K562 (cell line): ENCODE measurements around the gene EIF5A2. TPM values are rescaled to one million over a fixed set of nuclear protein-coding genes. Genes with fewer than 3 reads are reported as not detected.

Experiments used
- ESRRA ChIP-seq: fragments of 450-650 bp; IDR thresholded peaks from 2 replicates; pipeline ENCODE4 v1.6.1; 2014; ENCODE audit warnings: low read depth, mild to moderate bottlenecking, moderate library complexity, borderline replicate concordance
- HMG20B ChIP-seq: fragments of 250-450 bp; sonication (Bioruptor Pico); IDR thresholded peaks from 2 replicates; pipeline ENCODE4 v1.5.0; 2021; ENCODE audit warnings: mild to moderate bottlenecking
- HMGN3 ChIP-seq: IDR thresholded peaks from 2 replicates; pipeline ENCODE4 v1.6.1; 2011; ENCODE audit warnings: borderline replicate concordance, low read depth, mild to moderate bottlenecking, mixed read lengths, low read length; ENCODE audit not compliant: insufficient read length; ENCODE audit errors: extremely low read depth
- MAFF ChIP-seq: IDR thresholded peaks from 2 replicates; pipeline ENCODE4 v1.6.1; 2012; ENCODE audit warnings: low read length, improper control_type of control experiment
- MXI1 ChIP-seq: IDR thresholded peaks from 2 replicates; pipeline ENCODE4 v1.6.1; 2011; ENCODE audit warnings: low read depth, mild to moderate bottlenecking, improper control_type of control experiment, low read length
- MYC ChIP-seq, 2 experiments: fragments of 250-450 bp in 1 of 2; sonication (Bioruptor Pico) in 1 of 2; IDR thresholded peaks; 2 replicates each; pipeline versions ENCODE4 v1.5.1 to v1.6.1; 2012 to 2021; ENCODE audit warnings: low read depth in 2 of 2, borderline replicate concordance in 1 of 2, improper control_type of control experiment in 1 of 2, low read length in 1 of 2, mild to moderate bottlenecking in 1 of 2, moderate library complexity in 1 of 2
- NCOA6 ChIP-seq: fragments of 450-650 bp; IDR thresholded peaks from 2 replicates; pipeline ENCODE4 v1.6.1; 2017; ENCODE audit warnings: mild to moderate bottlenecking
- POLR2H ChIP-seq: IDR thresholded peaks from 2 replicates; pipeline ENCODE4 v1.6.1; 2016; ENCODE audit warnings: missing genetic modification characterization, low read depth, mild to moderate bottlenecking, control low read depth, missing compliant biosample characterization, moderate library complexity
- ZNF23 ChIP-seq: fragments of 250-450 bp; sonication (Bioruptor Pico); IDR thresholded peaks from 2 replicates; pipeline ENCODE4 v1.4.0; 2020; ENCODE audit warnings: mild to moderate bottlenecking
- ZNF316 ChIP-seq: fragments of 450-650 bp; IDR thresholded peaks from 2 replicates; pipeline ENCODE4 v1.6.1; 2016
- ZNF584 ChIP-seq: fragments of 200-800 bp; sonication (Bioruptor generic); IDR thresholded peaks from 2 replicates; pipeline ENCODE4 v1.6.1; 2016; ENCODE audit warnings: low read depth, mild to moderate bottlenecking, missing genetic modification characterization, missing compliant biosample characterization
- polyA plus RNA-seq, 8 experiments: library from polyadenylated mRNA; depleted of rRNA in 4 of 8; stranded (reverse) in 5 of 8; unstranded in 3 of 8; fragments of >200 nt; fragmentation: Nextera tagmentation in 2 of 8; fragmentation: Illumina TruSeq in 1 of 8; extraction: Ambion mirVana in 2 of 8; extraction: Trizol in 1 of 8; gene quantifications; 2 replicates each; pipeline versions ENCODE4 v1.2.1 to v1.2.3, GENCODE V29; 2011 to 2014; ENCODE audit warnings: inconsistent platforms in 1 of 8, missing spikeins in 1 of 8
- total RNA-seq, 7 experiments: library from RNA; depleted of rRNA in 6 of 7; stranded (reverse); fragments of >200 nt in 6 of 7; fragmentation: Illumina TruSeq in 2 of 7; extraction: Trizol in 2 of 7; gene quantifications; 2 replicates each; pipeline versions ENCODE4 v1.2.1 to v1.2.3, GENCODE V29; 2011 to 2021; ENCODE audit warnings: low replicate concordance in 1 of 7
- TF ChIP-seq, protein P1 (sequence below): sonication (generic); formaldehyde crosslinking; IDR thresholded peaks from 2 replicates; pipeline ENCODE4 v1.8.1; 2023; ENCODE audit warnings: mild to moderate bottlenecking, missing genetic modification reagents
- TF ChIP-seq, protein P2 (sequence below): sonication (generic); formaldehyde crosslinking; IDR thresholded peaks from 2 replicates; pipeline ENCODE4 v1.8.0; 2022; ENCODE audit warnings: missing genetic modification reagents, mild to moderate bottlenecking, borderline replicate concordance
- TF ChIP-seq, protein P3 (sequence below): sonication (generic); formaldehyde crosslinking; IDR thresholded peaks from 2 replicates; pipeline ENCODE4 v1.8.0; 2022; ENCODE audit warnings: mild to moderate bottlenecking, low read depth, missing genetic modification reagents
- TF ChIP-seq, protein P4 (sequence below), 2 experiments: fragments of 150-350 bp in 1 of 2; IDR thresholded peaks; 2 replicates each; pipeline ENCODE4 v1.6.1; 2012 to 2016; ENCODE audit warnings: low read depth in 2 of 2, low read length in 2 of 2, mild to moderate bottlenecking in 1 of 2, moderate library complexity in 1 of 2
- TF ChIP-seq, protein P5 (sequence below): fragments of 250-450 bp; sonication (Bioruptor Pico); IDR thresholded peaks from 2 replicates; pipeline ENCODE4 v1.5.0; 2021

EIF5A2 gene
- total and polyA plus RNA-seq, 9 of the 15 experiments (the other 6 are each of a cell fraction or from before 2014, with no cell fraction given), result 3.9 to 18.3 (median 15.9) TPM

DNA sequence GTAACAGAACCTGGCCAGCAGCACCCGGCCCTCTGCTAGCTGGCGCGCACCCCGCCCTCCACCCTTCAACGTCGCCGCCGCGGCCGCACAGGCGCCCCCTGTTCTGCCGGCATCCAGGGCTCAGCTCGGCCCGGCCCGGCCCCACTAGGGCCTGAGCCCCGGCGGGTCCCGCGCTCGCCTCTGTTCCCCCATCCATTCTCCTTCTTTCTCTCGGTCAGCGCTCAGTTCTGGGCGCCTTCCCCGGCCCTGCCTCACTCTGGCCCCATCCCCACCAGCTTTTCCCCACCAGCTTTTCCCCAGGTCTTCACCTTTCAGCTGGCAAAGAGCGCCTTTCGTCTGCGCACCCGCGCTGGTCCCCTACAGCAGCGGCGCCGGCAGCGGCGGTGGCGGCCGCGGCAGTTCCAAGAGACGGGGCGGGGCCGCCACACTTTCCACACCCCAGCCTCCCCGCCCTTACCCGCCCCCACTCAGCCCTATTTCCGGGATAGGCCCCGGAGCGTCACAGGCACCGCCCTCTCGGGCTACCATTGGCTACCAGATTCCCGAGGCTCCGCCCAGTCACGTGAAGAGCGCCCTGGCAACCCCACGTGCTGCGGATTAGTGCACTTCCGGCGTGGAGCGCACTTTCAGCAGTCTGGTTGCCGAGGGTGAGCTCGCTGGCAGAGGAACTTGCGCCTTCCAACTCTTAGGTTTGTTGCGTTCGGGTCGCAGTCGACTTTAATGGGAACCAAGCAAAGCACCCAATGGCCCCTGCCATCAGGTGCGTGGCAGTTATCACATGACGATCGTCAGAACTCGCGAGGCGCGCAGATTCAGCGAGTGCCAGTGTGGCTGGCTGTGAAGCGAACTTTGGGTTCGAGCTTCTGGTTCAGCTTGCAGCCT lies at the start of gene EIF5A2 (continued):
- TF ChIP-seq MYC (IDR thresholded peaks at IDR 0.05; ENCODE audit: low read depth, low read length) (peak; percentile 84), MYC (CRISPR knock-in tag; IDR thresholded peaks at IDR 0.05; ENCODE audit: borderline replicate concordance, low read depth) (no peak), POLR2H (no peak), MAFF (no peak), NCOA6 (no peak), MXI1 (no peak), ZNF23 (CRISPR knock-in tag) (no peak), HMG20B (no peak), ZNF316 (no peak), ZNF584 (CRISPR knock-in tag) (no peak), HMGN3 (peak; percentile 37), ESRRA (0 out of 2 replicates have a peak, but pooled peaks have one; percentile 10)
- TF ChIP-seq, protein P1, sequence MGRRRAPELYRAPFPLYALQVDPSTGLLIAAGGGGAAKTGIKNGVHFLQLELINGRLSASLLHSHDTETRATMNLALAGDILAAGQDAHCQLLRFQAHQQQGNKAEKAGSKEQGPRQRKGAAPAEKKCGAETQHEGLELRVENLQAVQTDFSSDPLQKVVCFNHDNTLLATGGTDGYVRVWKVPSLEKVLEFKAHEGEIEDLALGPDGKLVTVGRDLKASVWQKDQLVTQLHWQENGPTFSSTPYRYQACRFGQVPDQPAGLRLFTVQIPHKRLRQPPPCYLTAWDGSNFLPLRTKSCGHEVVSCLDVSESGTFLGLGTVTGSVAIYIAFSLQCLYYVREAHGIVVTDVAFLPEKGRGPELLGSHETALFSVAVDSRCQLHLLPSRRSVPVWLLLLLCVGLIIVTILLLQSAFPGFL (CRISPR knock-in tag), result no peak
- TF ChIP-seq, protein P2, sequence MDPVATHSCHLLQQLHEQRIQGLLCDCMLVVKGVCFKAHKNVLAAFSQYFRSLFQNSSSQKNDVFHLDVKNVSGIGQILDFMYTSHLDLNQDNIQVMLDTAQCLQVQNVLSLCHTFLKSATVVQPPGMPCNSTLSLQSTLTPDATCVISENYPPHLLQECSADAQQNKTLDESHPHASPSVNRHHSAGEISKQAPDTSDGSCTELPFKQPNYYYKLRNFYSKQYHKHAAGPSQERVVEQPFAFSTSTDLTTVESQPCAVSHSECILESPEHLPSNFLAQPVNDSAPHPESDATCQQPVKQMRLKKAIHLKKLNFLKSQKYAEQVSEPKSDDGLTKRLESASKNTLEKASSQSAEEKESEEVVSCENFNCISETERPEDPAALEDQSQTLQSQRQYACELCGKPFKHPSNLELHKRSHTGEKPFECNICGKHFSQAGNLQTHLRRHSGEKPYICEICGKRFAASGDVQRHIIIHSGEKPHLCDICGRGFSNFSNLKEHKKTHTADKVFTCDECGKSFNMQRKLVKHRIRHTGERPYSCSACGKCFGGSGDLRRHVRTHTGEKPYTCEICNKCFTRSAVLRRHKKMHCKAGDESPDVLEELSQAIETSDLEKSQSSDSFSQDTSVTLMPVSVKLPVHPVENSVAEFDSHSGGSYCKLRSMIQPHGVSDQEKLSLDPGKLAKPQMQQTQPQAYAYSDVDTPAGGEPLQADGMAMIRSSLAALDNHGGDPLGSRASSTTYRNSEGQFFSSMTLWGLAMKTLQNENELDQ (CRISPR knock-in tag), result no peak
- TF ChIP-seq, protein P3, sequence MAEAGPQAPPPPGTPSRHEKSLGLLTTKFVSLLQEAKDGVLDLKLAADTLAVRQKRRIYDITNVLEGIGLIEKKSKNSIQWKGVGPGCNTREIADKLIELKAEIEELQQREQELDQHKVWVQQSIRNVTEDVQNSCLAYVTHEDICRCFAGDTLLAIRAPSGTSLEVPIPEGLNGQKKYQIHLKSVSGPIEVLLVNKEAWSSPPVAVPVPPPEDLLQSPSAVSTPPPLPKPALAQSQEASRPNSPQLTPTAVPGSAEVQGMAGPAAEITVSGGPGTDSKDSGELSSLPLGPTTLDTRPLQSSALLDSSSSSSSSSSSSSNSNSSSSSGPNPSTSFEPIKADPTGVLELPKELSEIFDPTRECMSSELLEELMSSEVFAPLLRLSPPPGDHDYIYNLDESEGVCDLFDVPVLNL (CRISPR knock-in tag), result 0 out of 2 replicates have a peak, but pooled peaks have one; percentile 10
- TF ChIP-seq, protein P4, sequence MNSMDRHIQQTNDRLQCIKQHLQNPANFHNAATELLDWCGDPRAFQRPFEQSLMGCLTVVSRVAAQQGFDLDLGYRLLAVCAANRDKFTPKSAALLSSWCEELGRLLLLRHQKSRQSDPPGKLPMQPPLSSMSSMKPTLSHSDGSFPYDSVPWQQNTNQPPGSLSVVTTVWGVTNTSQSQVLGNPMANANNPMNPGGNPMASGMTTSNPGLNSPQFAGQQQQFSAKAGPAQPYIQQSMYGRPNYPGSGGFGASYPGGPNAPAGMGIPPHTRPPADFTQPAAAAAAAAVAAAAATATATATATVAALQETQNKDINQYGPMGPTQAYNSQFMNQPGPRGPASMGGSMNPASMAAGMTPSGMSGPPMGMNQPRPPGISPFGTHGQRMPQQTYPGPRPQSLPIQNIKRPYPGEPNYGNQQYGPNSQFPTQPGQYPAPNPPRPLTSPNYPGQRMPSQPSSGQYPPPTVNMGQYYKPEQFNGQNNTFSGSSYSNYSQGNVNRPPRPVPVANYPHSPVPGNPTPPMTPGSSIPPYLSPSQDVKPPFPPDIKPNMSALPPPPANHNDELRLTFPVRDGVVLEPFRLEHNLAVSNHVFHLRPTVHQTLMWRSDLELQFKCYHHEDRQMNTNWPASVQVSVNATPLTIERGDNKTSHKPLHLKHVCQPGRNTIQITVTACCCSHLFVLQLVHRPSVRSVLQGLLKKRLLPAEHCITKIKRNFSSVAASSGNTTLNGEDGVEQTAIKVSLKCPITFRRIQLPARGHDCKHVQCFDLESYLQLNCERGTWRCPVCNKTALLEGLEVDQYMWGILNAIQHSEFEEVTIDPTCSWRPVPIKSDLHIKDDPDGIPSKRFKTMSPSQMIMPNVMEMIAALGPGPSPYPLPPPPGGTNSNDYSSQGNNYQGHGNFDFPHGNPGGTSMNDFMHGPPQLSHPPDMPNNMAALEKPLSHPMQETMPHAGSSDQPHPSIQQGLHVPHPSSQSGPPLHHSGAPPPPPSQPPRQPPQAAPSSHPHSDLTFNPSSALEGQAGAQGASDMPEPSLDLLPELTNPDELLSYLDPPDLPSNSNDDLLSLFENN (IDR thresholded peaks at IDR 0.05; ENCODE audit: low read depth in 2 of 2, low read length in 2 of 2), result no peak
- TF ChIP-seq, protein P5, sequence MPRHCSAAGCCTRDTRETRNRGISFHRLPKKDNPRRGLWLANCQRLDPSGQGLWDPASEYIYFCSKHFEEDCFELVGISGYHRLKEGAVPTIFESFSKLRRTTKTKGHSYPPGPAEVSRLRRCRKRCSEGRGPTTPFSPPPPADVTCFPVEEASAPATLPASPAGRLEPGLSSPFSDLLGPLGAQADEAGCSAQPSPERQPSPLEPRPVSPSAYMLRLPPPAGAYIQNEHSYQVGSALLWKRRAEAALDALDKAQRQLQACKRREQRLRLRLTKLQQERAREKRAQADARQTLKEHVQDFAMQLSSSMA (CRISPR knock-in tag), result no peak
